Measurements from ENCODE around the gene STAT5B. TPM values are rescaled to one million over a fixed set of nuclear protein-coding genes. Genes with fewer than 3 reads are reported as not detected.

STAT5B gene
- total and polyA plus RNA-seq, 9 of the 15 experiments (the other 6 are each of a cell fraction or from before 2014, with no cell fraction given), result 20.8 to 176 (median 92.4) TPM

- TF ChIP-seq HIVEP1 (CRISPR knock-in tag; IDR thresholded peaks at IDR 0.05) (no peak), NFATC3 (IDR thresholded peaks at IDR 0.05) (no peak), PBX2 (CRISPR knock-in tag; IDR thresholded peaks at IDR 0.05; ENCODE audit: low read depth) (no peak), PBX2 (tag; conservative IDR thresholded peaks at IDR 0.05; ENCODE audit: low read depth) (no peak), HEY1 (CRISPR knock-in tag; IDR thresholded peaks at IDR 0.05; ENCODE audit: borderline replicate concordance) (no peak), SAFB (IDR thresholded peaks at IDR 0.05; ENCODE audit: borderline replicate concordance, low read depth, low read length) (no peak), ZNF77 (CRISPR knock-in tag; IDR thresholded peaks at IDR 0.05) (no peak), UBTF (IDR thresholded peaks at IDR 0.05; ENCODE audit: borderline replicate concordance in 1 of 2, low read depth in 2 of 2, low read length in 2 of 2) (0 out of 4 replicates have a peak, but pooled peaks of 1 of the 2 experiments have one; percentile 43), ZNF639 (CRISPR knock-in tag; conservative IDR thresholded peaks at IDR 0.05 in 1 of 2, IDR thresholded peaks at IDR 0.05 in 1 of 2) (no peak), CTBP1 (IDR thresholded peaks at IDR 0.05; ENCODE audit: borderline replicate concordance) (peak; percentile 31; the same call in 1 of the 2 replicates), TOE1 (IDR thresholded peaks at IDR 0.05; ENCODE audit: borderline replicate concordance) (no peak), TOE1 (CRISPR knock-in tag; IDR thresholded peaks at IDR 0.05; ENCODE audit: borderline replicate concordance, low read depth) (no peak), BRD9 (IDR thresholded peaks at IDR 0.05; ENCODE audit: low read depth, partially characterized antibody) (no peak), NEUROD1 (IDR thresholded peaks at IDR 0.05; ENCODE audit: borderline replicate concordance, low read depth, low read length, partially characterized antibody) (no peak), ZC3H11A (IDR thresholded peaks at IDR 0.05; ENCODE audit: low read depth, low read length) (no peak), ETS2 (tag; IDR thresholded peaks at IDR 0.05; ENCODE audit: borderline replicate concordance, poor library complexity, severe bottlenecking) (no peak), CBFB (CRISPR knock-in tag; IDR thresholded peaks at IDR 0.05) (0 out of 2 replicates have a peak, but pooled peaks have one; percentile 38)
These were observed 13.5 kb upstream of the STAT5B start (continued) for GRCh38 chr17:42289611-42290181.

Data from K562 (cell line).